NK-92 (cell line): ENCODE results near the gene AP2B1.

Source experiments
- DNase-seq: peaks from one replicate; lab custom pipeline; 2025; ENCODE audit not compliant: unreplicated experiment; lab: John Stamatoyannopoulos, UW

Gene AP2B1

DNA sequence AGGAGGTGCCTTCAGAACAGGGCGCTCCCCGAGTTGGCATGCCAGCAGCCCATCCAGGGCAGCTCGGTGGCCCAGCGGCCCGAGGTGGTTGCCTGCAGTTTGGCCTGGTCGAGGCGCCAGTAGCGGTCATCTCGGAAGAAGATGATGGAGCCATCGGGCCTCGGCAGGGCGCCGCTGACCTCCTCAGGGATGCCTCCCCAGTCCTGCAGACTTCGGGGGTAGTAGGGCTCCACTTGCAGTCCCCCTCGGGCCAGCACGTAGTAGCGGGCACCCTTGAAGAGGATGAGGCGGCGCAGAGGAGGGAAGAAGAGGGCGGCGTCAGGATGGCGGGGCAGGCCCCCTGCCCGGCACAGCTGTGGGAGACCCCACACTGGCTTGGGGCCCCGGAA is 179.4 kb downstream of the AP2B1 start:
- DNase-seq, result no peak

DNA sequence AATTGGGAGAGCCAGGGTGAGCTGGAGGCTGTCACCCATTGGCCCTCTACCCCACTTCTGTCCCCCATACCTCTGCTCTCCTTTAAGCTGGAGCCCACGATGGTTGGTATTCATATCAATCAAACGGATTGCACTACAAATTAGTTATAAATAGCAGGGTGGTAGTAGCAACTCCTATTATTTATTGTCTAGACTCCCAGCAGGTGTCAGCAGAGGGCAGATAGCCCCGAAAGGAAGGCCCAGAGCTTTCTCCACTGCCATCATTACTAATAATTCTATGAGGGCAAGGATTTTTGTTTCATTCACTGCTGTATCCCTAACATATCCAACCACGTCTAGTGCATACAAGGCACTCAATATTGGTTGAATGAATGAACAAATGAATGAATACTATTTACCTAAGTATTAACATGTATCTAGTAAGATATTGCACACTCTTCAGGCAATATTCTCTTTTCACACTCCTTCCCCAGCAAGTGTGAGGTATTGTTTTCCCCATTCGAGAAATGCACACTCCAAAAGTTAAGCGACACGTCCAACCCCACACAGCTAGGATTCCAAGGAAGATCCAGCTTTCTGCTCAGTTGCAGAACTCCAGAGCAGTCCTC is 179.9 kb downstream of the AP2B1 start:
- DNase-seq, result no peak

DNA sequence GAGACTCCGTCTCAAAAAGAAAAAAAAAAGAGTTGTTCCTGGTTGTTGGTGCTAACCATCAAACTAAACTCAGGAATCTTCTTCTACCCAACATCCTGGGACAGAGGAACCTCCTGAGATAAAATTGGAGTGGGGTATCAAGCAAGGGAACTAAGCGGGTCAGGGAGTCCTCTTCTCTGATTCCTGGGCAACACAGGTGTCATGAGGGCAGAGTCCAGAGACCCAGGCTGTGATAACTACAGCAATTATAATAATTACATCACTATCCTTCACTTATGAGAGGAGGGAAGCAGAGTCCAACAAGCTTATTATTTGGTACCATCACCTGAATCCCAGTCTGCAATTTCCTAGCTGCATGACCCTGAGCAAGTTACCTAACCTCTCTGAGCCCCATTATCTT is 181.7 kb downstream of the AP2B1 start:
- no peak for DNase-seq

DNA sequence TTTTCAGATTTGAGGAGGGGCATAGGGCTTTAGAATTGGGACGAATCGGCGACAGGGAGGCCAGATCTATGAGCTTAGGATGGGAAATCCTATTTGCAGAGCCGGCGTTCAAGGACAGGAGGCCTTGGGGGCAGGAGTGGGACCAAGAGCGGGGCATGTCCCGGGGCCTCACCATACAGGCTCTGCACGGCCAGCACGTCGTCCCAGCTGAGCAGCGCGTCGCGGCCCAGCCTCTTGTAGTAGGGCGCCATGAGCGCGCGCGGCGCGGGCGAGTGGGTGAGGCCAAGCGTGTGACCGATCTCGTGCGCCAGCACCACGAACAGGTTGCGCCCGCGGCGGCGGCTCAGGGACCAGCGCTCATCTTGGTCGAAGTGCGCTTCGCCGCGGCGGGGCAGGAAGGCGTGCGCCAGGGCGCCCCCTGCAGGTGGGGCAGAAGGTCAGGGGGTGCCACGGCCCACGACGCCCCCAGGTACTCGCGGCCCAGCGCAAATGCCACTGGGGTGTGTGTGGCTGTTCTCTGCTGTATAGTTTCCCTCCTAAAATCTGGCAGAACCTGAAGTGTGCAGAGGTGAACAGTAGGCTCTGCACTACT is 182.9 kb downstream of the AP2B1 start:
- DNase-seq, result no peak

DNA sequence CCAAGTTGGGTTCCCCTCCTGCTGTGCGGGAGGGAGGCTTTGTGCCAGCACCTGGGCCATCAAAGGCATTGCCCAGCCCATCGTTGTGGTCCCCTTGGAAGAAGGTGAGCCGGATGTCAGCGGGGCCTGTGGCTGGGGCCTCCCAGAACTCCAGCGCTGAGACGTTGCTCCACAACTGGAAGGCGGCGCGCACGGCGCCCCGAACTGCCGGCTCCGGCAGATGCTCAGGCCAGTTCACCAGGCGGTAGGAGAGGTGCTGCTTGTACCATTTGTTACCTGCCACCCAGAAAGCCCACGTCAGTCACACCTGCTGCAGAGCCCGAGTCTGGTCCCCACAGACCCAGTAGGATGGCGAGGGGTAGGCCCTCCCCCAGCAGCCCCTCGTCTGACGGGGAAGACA is 186.0 kb downstream of the AP2B1 start:
- DNase-seq, result no peak

DNA sequence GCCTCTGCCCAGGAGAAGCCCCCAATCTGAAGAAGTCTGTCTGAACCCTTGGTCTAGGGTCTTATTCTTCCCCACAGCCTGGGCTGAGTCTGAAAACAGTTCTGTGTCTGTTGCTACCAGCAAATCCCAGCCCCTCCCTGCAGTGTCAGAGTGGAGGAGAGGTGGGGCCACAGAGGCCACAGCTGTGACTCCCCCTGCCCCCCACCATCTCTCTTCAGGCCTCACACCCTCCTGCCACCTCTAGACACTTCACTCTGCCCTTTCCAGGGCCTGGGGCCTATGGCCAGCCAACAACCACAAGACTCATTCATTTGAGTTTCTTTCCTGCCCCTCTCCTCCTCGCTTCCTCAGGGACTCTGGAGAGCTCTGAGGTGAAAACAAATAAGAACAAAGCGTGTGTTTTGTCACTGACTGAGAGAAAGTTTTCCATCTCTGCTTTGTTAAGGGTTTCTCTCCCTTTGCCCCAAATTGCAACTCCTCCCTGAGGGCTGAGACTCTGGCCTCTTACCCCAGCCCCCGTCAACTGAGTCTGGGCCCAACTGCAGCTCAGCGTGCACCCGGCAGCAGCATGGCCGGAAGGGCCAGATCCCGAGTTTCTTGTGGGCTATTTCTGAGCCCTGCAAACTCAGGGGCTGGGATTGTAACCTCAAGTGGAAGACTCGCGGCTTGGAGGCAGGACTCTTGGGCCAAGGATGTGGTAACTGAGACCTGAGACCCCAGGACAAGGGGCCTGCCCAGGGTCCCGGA is 186.7 kb downstream of the AP2B1 start:
- no peak for DNase-seq

DNA sequence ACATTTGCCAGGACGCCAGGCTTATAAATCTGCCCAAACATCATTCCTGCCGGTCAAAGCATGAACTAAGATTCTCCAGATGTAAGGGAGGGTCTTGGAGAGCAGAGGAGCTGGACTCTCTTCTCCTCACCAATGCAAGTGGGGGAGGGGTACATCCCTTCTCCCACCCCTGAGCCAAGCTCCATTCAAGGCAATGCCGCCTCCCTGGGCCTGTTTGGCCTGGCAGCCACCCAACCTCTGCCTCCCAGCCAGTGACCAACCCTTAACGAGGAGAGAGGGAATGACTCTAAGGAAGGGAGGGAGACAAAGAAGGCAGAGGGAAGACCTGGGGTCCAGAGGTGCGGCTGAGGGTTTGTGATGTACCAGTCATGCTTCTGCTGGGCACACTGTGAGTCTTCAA is 187.4 kb downstream of the AP2B1 start:
- DNase-seq, result no peak

DNA sequence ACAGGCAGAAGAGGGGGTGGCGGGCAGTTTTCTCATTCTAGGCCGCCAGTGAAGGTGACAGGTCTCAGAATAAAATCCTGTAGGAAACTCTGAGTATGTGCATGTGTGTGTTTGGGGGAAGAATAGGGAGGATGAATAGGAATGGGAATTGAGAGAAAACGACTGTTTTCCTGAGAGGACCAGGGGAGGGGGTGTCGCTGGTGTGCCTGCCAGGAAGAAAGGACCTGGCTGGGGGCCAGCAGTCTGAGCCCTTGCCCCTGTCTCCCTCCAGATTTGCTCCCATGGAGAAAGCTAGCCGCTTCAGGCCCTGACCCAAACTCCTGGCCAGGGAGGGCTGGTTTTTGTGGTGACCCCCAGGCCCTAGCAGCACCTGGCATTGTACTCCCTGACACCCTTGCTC is 187.9 kb downstream of the AP2B1 start:
- no peak for DNase-seq

DNA sequence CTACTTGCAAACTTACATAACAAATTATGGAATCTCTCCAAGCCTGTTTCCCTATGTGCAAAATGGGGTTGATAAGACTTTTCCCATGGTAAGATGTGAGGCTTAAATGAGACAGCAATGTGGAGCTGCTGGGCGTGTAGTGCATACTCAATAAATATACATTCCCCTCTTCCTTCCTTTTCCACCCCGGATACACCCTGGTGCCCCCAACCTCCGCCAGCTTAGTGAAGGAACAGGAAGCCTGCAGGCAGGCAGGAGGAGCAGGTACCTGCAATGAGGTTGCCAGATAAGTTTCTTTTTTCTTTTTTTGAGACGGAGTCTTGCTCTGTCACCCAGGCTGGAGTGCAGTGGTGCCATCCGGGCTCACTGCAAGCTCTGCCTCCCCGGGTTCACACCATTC is 188.5 kb downstream of the AP2B1 start:
- no peak for DNase-seq
